Measurements from ENCODE around the gene POC1A. TPM values are rescaled to one million over a fixed set of nuclear protein-coding genes. Genes with fewer than 3 reads are reported as not detected.

POC1A gene
- total RNA-seq, 1 experiment from 2014 or later = 43.0 TPM

- ChIA-PET POLR2A (ENCODE audit: unreplicated experiment) (no interaction called here), CTCF (no interaction called here)
- Histone ChIP-seq H3K36me3 (ENCODE audit: low read depth, low read length) (peaks cover 36% of the 10 kb centered on the region), H2AFZ (ENCODE audit: low read length) (no peak overlapping the region), H3K4me2 (ENCODE audit: low read length) (no peak overlapping the region), H3K4me1 (ENCODE audit: insufficient read depth, low read length) (peaks cover 2% of the 10 kb centered on the region; the same call in 1 of the 2 replicates), H3F3A (ENCODE audit: low read length, unreplicated experiment) (no peaks in the 10 kb centered on the region), H3K79me2 (ENCODE audit: low read length) (peaks cover 1% of the 10 kb centered on the region; the same call in 1 of the 2 replicates), H3K27me3 (ENCODE audit: low read length) (no peaks in the 10 kb centered on the region), H3K4me3 (ENCODE audit: low read length) (no peak overlapping the region), H4K20me1 (ENCODE audit: low read length) (no peaks in the 10 kb centered on the region), H3K27ac (ENCODE audit: low read length) (no peak overlapping the region), H3K9me2 (replicated peaks; ENCODE audit: low read length) (no peaks in the 10 kb centered on the region), H3K9ac (ENCODE audit: low read length) (no peak overlapping the region), H3K9me3 (ENCODE audit: low read length) (no peaks in the 10 kb centered on the region)
- intact Hi-C loops (cut with micrococcal nuclease) = loop anchor here (2.0 kb wide), 2 partner anchors 99 to 203 kb away; partner anchors contain the start of gene PARP3
- BruUV-seq (replicated peaks) = no TSS peak
- no peak for TF ChIP-seq CTCF (conservative IDR thresholded peaks at IDR 0.05; ENCODE audit: low read depth, low read length)
- no peak for TF ChIP-seq EZH2 (IDR thresholded peaks at IDR 0.05; ENCODE audit: low read length, unreplicated experiment)
- no peak for TF ChIP-seq EZH2phosphoT487 (IDR thresholded peaks at IDR 0.05; ENCODE audit: borderline replicate concordance, low read length)
- ATAC-seq (no peak), DNase-seq (no peak)
These were observed 8.5 kb downstream of the POC1A start for GRCh38 chr3:52145736-52146110.

- Histone ChIP-seq H2AFZ (ENCODE audit: low read length) (no peak overlapping the region), H3K9ac (ENCODE audit: low read length) (no peak overlapping the region), H3K27me3 (ENCODE audit: low read length) (no peaks in the 10 kb centered on the region), H4K20me1 (ENCODE audit: low read length) (no peaks in the 10 kb centered on the region), H3K79me2 (ENCODE audit: low read length) (no peaks in the 10 kb centered on the region), H3K4me3 (ENCODE audit: low read length) (no peak overlapping the region), H3K9me3 (ENCODE audit: low read length) (no peaks in the 10 kb centered on the region), H3K4me1 (ENCODE audit: insufficient read depth, low read length) (peaks cover 2% of the 10 kb centered on the region; the same call in 1 of the 2 replicates), H3K27ac (ENCODE audit: low read length) (no peak overlapping the region), H3K9me2 (replicated peaks; ENCODE audit: low read length) (no peaks in the 10 kb centered on the region), H3F3A (ENCODE audit: low read length, unreplicated experiment) (no peaks in the 10 kb centered on the region), H3K36me3 (ENCODE audit: low read depth, low read length) (peaks cover 32% of the 10 kb centered on the region), H3K4me2 (ENCODE audit: low read length) (no peak overlapping the region)
- ATAC-seq = no peak; the same call in 1 of the 2 replicates
- TF ChIP-seq EZH2phosphoT487 (IDR thresholded peaks at IDR 0.05; ENCODE audit: borderline replicate concordance, low read length) (no peak), CTCF (conservative IDR thresholded peaks at IDR 0.05; ENCODE audit: low read depth, low read length) (no peak), EZH2 (IDR thresholded peaks at IDR 0.05; ENCODE audit: low read length, unreplicated experiment) (no peak)
- BruUV-seq (replicated peaks) = no TSS peak
- POLR2A ChIA-PET (ENCODE audit: unreplicated experiment) = no interaction called here
- CTCF ChIA-PET = interaction anchor here (0.6 to 1.2 kb wide), 3 partner anchors 8 to 147 kb away, joined by 3 to 6 read pairs (median 3); no protein-coding TSS in a partner anchor
- DNase-seq = no peak
- intact Hi-C loops (cut with micrococcal nuclease) = loop anchor here (1.0 to 2.0 kb wide), 6 partner anchors 17 to 202 kb away; partner anchors contain the start of gene PARP3
These were observed 9.2 kb downstream of the POC1A start for GRCh38 chr3:52144796-52145735.
